ENCODE measurements around the gene COL4A1. TPM values are rescaled to one million over a fixed set of nuclear protein-coding genes. Genes with fewer than 3 reads are reported as not detected.
"Not testable (repeated sequence)": the region's sequence is repeated elsewhere in the genome, so short reads cannot be mapped to it uniquely, and the experiment has no call there.

Gene COL4A1
- total RNA-seq, 1 donor from 2014 or later, result not detected

- intact Hi-C loops (cut with micrococcal nuclease), result no loop called here
- H3K4me1 Mint-ChIP-seq (ENCODE audit: low read depth), result no peaks in the 10 kb centered on the region
- peaks cover 49% of the 10 kb centered on the region for H3K27me3 Mint-ChIP-seq (ENCODE audit: insufficient read depth)
- no peaks in the 10 kb centered on the region for H3K9me3 Mint-ChIP-seq
- no peaks in the 10 kb centered on the region for H3K36me3 Mint-ChIP-seq (ENCODE audit: low read depth)
- H3K4me3 Mint-ChIP-seq, result no peak overlapping the region
- peak overlapping the region; percentile 15 for H3K27ac Mint-ChIP-seq
- no peak for DNase-seq (ENCODE audit: low spot score)
Measured at GRCh38 chr13:110327051-110327721, 20.2 kb upstream of the COL4A1 start.

- Mint-ChIP-seq H3K27me3 (ENCODE audit: insufficient read depth) (peaks cover 52% of the 10 kb centered on the region), H3K4me3 (no peak overlapping the region), H3K4me1 (ENCODE audit: low read depth) (no peaks in the 10 kb centered on the region), H3K9me3 (no peaks in the 10 kb centered on the region), H3K36me3 (ENCODE audit: low read depth) (no peaks in the 10 kb centered on the region), H3K27ac (no peak overlapping the region)
- DNase-seq (ENCODE audit: low spot score), result no peak
- intact Hi-C loops (cut with micrococcal nuclease), result no loop called here
Measured at GRCh38 chr13:110326263-110326904, 19.4 kb upstream of the COL4A1 start.

DNA sequence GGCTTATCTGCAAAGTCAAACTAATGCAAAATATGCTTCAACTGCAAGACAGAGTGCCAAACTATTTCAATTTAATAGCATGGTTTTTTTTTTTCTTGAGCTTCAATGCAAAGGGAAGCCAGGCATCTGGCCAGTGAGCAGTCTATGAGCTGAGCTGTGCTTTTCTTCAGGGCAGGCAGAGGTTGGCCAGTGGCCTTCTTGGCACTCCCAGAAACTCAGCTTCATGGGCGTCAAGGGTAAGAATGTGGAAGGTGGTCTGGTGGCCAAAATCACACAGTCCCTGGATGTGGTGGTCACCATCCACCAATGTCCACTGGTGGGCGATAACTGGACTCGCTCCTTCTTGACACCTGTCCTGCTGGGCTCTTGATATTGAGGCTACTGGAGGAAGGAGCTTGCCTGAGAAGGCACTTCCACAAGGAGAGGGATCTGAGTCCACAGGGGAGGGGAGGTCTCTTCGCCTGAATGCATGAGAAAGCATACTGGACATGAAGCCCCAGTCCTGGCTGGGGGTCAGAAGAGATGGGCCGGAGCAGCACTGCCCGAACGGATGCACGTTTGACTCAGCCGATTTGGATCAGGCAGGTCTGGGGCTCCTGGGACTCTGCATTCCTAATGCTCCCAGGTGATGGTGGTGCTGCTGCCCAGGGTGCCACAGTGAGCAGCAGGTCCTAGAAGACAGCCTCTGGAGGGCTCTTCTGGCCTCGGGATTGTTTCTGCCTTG is 17.2 kb upstream of the COL4A1 start:
- peaks cover 13% of the 10 kb centered on the region for H3K4me1 Mint-ChIP-seq (ENCODE audit: low read depth)
- no peak overlapping the region for H3K27ac Mint-ChIP-seq
- no peak overlapping the region for H3K4me3 Mint-ChIP-seq
- peaks cover 52% of the 10 kb centered on the region for H3K27me3 Mint-ChIP-seq (ENCODE audit: insufficient read depth)
- intact Hi-C loops (cut with micrococcal nuclease), result no loop called here
- H3K9me3 Mint-ChIP-seq, result peaks cover 4% of the 10 kb centered on the region
- no peaks in the 10 kb centered on the region for H3K36me3 Mint-ChIP-seq (ENCODE audit: low read depth)
- DNase-seq (ENCODE audit: low spot score), result no peak

- Mint-ChIP-seq H3K27me3 (ENCODE audit: insufficient read depth) (peaks cover 49% of the 10 kb centered on the region), H3K4me1 (ENCODE audit: low read depth) (peaks cover 17% of the 10 kb centered on the region), H3K4me3 (no peak overlapping the region), H3K9me3 (peaks cover 4% of the 10 kb centered on the region), H3K36me3 (ENCODE audit: low read depth) (no peaks in the 10 kb centered on the region), H3K27ac (no peak overlapping the region)
- intact Hi-C loops (cut with micrococcal nuclease), result no loop called here
- DNase-seq (ENCODE audit: low spot score), result no peak
Measured at GRCh38 chr13:110323172-110323891, 16.4 kb upstream of the COL4A1 start.

DNA sequence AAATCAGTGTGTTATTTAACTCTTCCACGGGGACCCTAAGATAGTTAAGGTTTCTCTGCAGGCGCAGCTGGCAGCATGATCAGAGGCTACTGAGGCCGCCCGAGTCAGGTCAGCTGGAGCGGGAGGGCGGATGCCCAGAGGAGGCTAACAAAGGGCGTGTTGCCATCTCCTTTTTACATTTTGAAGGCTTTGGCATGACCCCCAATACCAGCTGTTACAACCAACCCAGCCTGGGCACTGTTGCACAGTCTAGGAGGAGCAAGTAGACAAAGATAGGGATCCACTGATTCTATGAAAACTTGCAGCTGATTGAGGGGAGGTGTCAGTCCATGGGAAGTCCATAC is 15.8 kb upstream of the COL4A1 start:
- intact Hi-C loops (cut with micrococcal nuclease), result no loop called here
- Mint-ChIP-seq H3K4me3 (no peak overlapping the region), H3K36me3 (ENCODE audit: low read depth) (no peaks in the 10 kb centered on the region), H3K9me3 (peaks cover 4% of the 10 kb centered on the region), H3K27me3 (ENCODE audit: insufficient read depth) (peaks cover 51% of the 10 kb centered on the region), H3K27ac (no peak overlapping the region), H3K4me1 (ENCODE audit: low read depth) (peaks cover 17% of the 10 kb centered on the region)
- no peak for DNase-seq (ENCODE audit: low spot score)

DNA sequence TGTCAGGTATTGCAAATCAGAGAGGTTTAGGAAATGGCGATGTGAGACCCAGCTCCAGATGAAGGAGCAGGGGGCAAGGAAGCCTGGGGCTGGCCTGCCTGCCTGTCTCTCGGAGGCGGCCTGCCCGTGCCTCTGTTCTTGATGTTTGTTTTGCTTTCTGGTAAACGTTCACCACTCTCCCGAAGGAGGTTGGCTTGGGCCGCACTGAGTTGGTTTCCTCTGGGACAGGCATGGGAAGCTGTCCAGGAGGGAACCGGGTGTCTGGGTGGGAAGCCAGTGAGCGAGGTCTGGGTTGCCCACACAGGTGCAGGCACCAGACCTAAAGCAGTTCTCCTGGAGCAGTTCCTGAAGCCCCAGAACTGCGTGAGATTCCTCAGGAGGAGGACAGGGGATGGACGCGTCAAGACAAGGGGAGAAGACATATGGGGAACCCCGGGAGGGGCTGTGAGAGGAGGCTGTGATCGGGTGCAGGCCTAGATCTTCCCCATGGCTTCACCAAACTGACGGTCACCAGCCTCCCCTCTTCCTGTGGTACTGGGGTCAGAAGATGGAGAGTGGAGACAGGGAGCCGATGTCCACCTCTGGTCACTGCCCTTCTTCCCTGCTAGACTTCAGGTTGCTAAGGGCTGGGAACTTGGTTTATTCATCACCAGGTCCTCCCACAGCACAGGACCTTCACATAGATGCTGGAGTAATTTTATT is 15.3 kb upstream of the COL4A1 start:
- Mint-ChIP-seq H3K9me3 (peaks cover 4% of the 10 kb centered on the region), H3K27me3 (ENCODE audit: insufficient read depth) (peaks cover 51% of the 10 kb centered on the region), H3K27ac (no peak overlapping the region), H3K4me3 (no peak overlapping the region), H3K36me3 (ENCODE audit: low read depth) (no peaks in the 10 kb centered on the region), H3K4me1 (ENCODE audit: low read depth) (peaks cover 17% of the 10 kb centered on the region)
- no peak for DNase-seq (ENCODE audit: low spot score)
- intact Hi-C loops (cut with micrococcal nuclease), result no loop called here

DNA sequence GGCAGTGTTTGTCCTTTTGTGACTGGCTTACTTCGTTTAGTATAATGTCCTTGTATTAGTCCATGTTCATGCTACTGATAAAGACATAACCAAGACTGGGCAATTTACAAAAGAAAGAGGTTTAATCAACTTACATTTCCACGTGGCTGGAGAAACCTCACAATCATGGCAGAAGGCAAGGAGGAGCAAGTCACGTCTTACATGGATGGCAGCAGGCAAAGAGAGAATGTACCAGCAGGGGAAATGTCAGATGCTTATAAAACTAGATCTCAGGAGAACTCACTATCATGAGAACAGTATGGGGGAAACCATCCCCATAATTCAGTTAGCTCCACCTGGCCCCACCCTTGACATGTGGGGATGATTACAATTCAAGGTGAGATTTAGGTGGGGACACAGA is 14.6 kb upstream of the COL4A1 start:
- H3K36me3 Mint-ChIP-seq (ENCODE audit: low read depth); DNase-seq (ENCODE audit: low spot score); H3K4me3 Mint-ChIP-seq; H3K27ac Mint-ChIP-seq; H3K9me3 Mint-ChIP-seq; intact Hi-C loops (cut with micrococcal nuclease): not testable (repeated sequence)
- H3K4me1 Mint-ChIP-seq (ENCODE audit: low read depth), result peaks cover 17% of the 10 kb centered on the region
- H3K27me3 Mint-ChIP-seq (ENCODE audit: insufficient read depth), result peaks cover 45% of the 10 kb centered on the region

GRCh38 chr13:110320645-110321044 is 13.7 kb upstream of the COL4A1 start:
- intact Hi-C loops (cut with micrococcal nuclease), result no loop called here
- H3K27me3 Mint-ChIP-seq (ENCODE audit: insufficient read depth), result peaks cover 43% of the 10 kb centered on the region
- no peak overlapping the region for H3K4me3 Mint-ChIP-seq
- peaks cover 17% of the 10 kb centered on the region for H3K4me1 Mint-ChIP-seq (ENCODE audit: low read depth)
- no peaks in the 10 kb centered on the region for H3K36me3 Mint-ChIP-seq (ENCODE audit: low read depth)
- H3K9me3 Mint-ChIP-seq, result peaks cover 4% of the 10 kb centered on the region
- no peak overlapping the region for H3K27ac Mint-ChIP-seq
- no peak for DNase-seq (ENCODE audit: low spot score)

- H3K4me1 Mint-ChIP-seq (ENCODE audit: low read depth), result peaks cover 17% of the 10 kb centered on the region
- H3K27ac Mint-ChIP-seq, result no peak overlapping the region
- peak; percentile 23 for DNase-seq (ENCODE audit: low spot score)
- H3K9me3 Mint-ChIP-seq, result peaks cover 4% of the 10 kb centered on the region
- H3K4me3 Mint-ChIP-seq, result peak overlapping the region; percentile 2
- intact Hi-C loops (cut with micrococcal nuclease), result no loop called here
- H3K36me3 Mint-ChIP-seq (ENCODE audit: low read depth), result no peaks in the 10 kb centered on the region
- peaks cover 48% of the 10 kb centered on the region for H3K27me3 Mint-ChIP-seq (ENCODE audit: insufficient read depth)
Measured at GRCh38 chr13:110319774-110320509, 13.0 kb upstream of the COL4A1 start.

- intact Hi-C loops (cut with micrococcal nuclease), result no loop called here
- Mint-ChIP-seq H3K4me3 (no peak overlapping the region), H3K27me3 (ENCODE audit: insufficient read depth) (peaks cover 42% of the 10 kb centered on the region), H3K4me1 (ENCODE audit: low read depth) (peaks cover 17% of the 10 kb centered on the region), H3K27ac (no peak overlapping the region), H3K36me3 (ENCODE audit: low read depth) (no peaks in the 10 kb centered on the region), H3K9me3 (peaks cover 4% of the 10 kb centered on the region)
- no peak for DNase-seq (ENCODE audit: low spot score)
Measured at GRCh38 chr13:110319397-110319773, 12.4 kb upstream of the COL4A1 start.

GRCh38 chr13:110318920-110319319 is 12.0 kb upstream of the COL4A1 start:
- no peaks in the 10 kb centered on the region for H3K36me3 Mint-ChIP-seq (ENCODE audit: low read depth)
- peaks cover 17% of the 10 kb centered on the region for H3K4me1 Mint-ChIP-seq (ENCODE audit: low read depth)
- intact Hi-C loops (cut with micrococcal nuclease), result no loop called here
- no peak overlapping the region for H3K27ac Mint-ChIP-seq
- H3K9me3 Mint-ChIP-seq, result peaks cover 4% of the 10 kb centered on the region
- DNase-seq (ENCODE audit: low spot score), result no peak
- H3K4me3 Mint-ChIP-seq, result no peak overlapping the region
- H3K27me3 Mint-ChIP-seq (ENCODE audit: insufficient read depth), result peaks cover 37% of the 10 kb centered on the region
